Stimulated activated CD8-positive, alpha-beta memory T cell treated with anti-CD3 and anti-CD28 coated beads, Interleukin-12 subunit alpha, Interleukin-12 subunit beta, amount 100 ng/mL, for 1 hour (primary cell): Measurements from ENCODE around the gene OR2T4.

ENCODE experiments used
- DNase-seq: peaks from one replicate; pipeline ENCODE4 v3.0.0-alpha.2; 2020; ENCODE audit warnings: low read depth

The OR2T4 gene, protein sequence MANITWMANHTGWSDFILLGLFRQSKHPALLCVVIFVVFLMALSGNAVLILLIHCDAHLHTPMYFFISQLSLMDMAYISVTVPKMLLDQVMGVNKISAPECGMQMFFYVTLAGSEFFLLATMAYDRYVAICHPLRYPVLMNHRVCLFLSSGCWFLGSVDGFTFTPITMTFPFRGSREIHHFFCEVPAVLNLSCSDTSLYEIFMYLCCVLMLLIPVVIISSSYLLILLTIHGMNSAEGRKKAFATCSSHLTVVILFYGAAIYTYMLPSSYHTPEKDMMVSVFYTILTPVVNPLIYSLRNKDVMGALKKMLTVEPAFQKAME

DNA sequence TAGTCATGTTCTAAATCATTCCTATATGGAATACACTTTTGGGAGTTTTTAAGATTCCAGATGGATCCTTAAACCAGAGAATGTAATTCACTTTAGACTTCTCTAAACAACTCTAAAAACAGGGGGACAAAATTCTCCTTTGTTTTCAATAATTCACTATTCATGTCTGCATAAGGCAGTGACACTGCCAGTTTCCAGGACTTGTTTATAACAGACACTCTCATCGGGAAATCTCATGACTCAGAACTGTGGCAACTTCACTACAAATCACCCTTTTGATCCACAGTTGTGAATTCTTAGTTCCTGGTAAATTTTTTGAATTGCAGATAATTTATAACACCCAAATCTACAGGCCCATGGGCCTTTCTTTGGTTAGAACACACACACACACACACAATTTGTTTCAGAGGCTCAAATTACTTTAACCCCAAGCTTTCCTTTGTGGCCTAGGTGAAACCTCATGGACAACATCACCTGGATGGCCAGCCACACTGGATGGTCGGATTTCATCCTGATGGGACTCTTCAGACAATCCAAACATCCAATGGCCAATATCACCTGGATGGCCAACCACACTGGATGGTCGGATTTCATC, at the start of gene OR2T4:
Gene OR2T4, plus strand, starts transcription at position 545 of the 595 bp plus-strand sequence. Its CDS starts 0 bp downstream, at position 545.
- no peak for DNase-seq

DNA sequence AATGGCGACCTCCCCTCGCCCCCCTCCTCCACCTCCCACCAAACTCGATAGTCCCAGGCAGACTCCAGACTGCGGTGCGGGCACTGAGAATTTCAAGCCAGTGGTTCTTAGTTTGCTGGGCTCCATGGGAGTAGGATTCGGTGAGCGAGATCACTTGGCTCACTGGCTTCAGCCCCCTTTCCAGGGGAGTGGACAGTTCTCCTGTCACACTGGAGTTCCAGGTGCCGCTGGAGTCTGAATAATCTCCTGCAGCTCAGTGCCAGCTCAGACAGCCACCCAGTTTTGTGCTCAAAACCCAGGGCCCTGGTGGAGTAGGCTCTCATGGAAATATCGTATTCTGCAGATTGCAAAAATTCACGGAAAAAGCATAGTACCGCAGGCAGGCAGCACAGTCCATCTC, 44.7 kb upstream of the OR2T4 start:
- no peak for DNase-seq

DNA sequence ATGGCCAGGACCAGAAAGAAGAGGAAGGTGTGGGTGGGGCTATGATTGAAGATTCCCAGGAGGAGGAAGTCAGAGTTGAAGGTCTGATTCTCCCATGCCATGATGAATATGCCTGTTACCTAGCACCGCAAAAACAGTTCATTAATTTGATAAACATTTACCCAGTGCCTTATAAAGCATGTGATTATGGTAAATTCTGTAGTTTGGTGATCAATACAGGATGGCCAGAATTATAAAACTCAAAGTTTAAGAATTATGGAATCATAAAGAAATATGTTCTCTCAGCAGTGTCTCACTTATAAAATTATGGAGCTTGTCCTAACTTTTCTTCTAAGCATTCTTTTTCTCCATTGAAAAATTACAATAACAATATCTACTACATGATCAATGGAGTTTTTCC, 37.0 kb upstream of the OR2T4 start, which contains the start of gene OR2M7:
Gene OR2M7, minus strand, starts transcription at position 101 of the 400 bp plus-strand sequence. Its CDS starts 0 bp downstream, at position 101.
- DNase-seq, result no peak

DNA sequence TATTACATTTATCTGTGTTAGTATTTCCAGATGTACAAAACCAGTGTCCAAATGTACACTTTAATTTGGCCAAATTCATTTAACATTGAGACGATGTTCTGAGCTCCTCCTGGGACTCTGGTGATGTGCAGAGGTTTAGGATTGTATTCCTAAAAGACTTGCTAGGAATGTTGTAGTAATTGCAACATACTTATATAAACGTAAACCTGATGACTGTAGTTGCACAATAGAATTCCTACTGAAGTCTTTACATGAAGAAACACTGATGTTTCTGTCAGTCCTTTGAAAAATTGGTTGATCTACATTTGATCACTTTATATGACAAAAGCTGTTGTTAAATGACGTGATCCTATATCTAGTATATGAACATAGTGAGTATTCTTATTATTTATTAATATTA, 18.0 kb upstream of the OR2T4 start:
- no peak for DNase-seq

DNA sequence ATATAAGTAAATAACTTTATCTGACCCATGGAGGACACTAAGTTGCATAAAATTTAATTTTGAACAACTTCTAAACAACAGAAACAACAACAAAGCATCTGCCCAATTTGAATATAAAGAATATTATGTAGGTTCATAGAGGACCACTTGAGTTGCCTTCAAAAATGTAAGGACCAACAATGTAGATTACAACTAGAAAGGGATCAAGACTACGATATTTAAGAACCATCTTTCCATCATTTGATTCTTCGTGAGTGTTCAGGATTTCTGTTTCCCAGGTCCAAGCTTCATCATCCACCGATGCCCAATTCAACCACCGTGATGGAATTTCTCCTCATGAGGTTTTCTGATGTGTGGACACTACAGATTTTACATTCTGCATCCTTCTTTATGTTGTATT, 13.0 kb upstream of the OR2T4 start, which contains the start of gene OR14C36:
Gene OR14C36, plus strand, starts transcription at position 301 of the 400 bp plus-strand sequence. Its CDS starts 0 bp downstream, at position 301.
- no peak for DNase-seq

DNA sequence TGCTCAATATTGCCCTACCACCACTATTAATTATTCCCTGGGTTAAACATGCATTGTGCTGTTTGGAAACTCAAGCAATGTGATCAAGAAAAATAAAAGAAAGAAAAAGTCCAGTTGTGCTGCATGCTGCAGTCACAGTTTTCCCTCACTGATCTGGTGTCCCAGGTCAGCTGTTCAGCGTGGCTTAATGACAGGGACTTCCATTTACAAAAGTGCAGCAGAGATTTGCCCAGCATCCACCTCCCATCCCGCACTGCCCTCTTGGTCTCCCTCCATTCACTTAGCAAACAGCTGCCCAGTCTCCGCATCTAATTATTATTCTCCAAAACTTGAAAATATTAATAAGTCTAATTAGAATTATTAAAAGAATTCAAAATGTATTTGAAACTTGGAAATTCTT, 2.0 kb upstream of the OR2T4 start:
- DNase-seq, result no peak

DNA sequence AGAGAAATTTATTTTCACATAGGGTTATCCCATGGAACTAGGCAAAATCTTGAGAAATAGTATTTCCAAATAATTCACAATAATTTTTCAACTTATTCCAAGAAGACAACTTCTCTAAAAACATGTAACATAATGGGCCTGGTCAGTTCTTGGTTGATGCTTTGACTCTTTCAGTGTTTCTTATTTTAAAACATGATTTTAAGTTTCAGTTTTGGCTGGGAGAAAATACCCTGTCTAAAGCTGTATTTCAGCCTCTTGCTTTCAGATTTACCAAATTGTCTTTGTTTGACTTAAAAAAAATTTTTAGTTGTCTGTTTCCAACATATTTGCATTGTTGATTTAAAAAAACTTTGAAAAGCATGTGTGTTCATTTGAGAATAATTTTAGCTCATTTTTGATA, 5.1 kb downstream of the OR2T4 start:
- DNase-seq, result no peak

DNA sequence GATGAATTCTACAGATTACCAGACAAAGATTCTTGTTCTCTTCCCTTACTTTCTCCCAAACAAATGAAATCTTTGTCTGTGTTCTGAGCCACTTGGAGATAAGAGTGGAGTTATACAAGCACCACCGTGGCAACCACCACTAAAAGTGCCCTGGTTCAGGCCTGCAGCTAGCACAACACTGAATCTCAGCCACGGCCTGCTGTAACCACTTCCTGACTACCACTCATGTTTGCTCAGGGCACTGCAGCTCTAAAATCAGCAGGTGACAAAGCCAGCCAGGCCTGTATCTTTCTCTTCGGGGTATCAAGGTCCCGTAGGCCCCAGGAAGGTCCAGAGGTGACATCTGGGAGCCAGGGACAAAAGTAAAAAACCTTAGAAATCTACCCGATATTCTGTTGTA, 10.9 kb downstream of the OR2T4 start:
- no peak for DNase-seq

DNA sequence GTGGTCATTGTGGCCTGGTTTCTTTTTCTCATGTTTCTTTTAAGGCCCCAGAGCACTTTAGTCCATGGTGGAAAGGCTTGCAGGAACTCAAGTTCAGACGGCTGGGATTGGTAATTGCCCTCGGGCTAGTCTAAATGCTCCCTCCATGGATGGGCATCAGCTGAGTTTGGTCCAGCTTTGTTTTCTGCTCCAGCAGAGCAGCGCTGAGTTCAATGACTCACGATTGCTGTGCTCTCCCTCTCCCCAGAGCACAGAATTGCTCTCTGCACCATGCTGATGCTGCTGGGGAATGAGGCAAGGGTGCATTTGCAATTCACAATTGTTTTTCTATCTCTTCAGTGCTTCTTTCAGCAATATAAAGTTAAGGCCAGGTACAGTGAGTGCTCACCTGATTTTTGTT, 12.3 kb downstream of the OR2T4 start:
- no peak for DNase-seq

DNA sequence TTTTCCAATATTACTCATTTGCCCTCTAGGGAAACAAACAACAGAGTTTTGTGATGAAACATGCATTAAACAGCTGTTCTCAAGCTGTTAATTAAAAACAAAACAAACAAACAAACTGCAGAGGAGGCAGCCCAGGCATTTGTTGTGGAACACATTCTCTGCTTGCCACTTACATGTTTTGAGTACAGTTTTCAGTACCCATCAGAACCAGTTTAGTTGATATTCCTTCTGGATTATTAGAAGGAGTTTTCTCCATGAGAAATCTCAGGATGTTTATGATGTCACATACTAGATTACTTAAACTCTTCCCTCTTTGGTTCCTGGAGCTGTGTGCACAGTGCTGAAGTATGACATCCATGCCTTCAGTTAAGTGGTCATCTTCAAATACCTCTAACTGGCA, 14.0 kb downstream of the OR2T4 start, which contains the start of gene OR2T6:
Gene OR2T6, plus strand, starts transcription at position 301 of the 400 bp plus-strand sequence. CDS start 11,863 bp downstream, outside the sequence.
- DNase-seq, result no peak

DNA sequence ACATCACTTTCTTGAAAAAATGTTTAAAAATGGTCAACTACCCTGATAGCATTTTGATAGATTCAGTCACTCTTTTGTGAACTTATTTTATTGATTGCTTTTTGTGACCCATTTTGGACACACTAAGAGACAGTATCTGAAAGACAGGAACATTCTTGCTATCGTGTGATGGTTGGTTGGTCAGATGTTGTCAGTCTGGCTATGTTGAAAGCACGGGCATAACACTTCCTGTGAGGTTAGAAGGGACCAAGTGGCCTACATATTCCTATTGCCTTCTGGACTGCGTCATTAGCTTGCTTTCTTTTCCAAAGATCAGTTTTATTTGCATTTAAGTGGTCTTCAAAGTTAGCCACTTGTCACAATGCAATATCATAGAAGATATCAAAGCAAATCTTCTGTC, 15.5 kb downstream of the OR2T4 start:
- no peak for DNase-seq

DNA sequence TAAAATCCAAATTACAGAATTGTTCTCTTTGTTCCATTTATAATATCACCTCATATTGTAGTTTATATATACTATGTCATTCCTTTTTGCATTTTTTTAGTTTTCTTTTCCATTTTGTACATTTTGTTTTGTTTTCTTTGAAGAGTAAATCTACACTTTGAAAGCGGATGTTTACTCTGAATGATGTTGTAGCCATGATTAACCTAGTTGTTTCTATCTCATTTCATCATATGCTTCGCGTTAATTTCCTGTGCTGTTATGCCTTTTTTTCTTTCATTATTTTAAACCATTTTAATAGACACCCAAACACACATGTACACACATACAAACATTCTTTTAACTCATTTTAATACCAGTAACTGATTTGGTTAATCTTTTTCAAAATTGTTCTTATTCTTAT, 19.4 kb downstream of the OR2T4 start:
- DNase-seq, result no peak

DNA sequence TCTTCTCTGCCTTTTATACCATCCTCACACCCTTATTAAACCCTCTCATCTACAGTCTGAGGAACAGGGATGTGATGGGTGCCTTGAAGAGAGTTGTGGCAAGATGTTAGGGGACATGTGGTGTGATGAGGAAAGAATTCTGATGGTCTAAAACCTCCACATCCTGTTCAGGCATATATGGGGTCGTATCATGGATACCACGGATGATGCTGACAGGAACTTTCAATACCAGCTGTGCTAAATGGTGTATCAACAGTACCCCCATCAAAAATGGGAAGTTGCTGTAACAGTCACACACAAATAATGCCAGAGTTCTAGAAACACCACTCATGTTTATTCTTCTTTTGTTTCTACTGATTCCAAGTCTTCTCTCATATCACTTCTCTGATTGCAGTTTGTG, 27.0 kb downstream of the OR2T4 start:
- no peak for DNase-seq

DNA sequence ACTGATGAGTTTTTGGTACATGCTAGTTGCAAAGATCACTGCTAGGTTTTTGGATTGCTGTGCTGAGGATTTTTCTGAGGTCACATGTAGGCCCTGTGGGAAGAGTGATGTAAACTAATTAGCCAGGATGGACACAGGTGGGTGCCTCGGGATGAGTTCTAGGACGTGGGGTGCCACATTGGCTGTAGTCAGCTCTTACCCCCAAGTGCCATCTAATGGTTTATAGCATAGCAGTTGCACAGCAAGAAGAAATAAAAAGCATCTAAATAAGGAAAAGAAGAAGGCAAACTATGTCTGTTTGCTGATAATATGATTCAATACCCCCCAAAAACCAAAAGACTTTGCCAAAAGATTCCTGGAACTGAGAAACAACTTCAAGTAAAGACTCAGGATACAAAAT, 31.6 kb downstream of the OR2T4 start:
- DNase-seq, result no peak

DNA sequence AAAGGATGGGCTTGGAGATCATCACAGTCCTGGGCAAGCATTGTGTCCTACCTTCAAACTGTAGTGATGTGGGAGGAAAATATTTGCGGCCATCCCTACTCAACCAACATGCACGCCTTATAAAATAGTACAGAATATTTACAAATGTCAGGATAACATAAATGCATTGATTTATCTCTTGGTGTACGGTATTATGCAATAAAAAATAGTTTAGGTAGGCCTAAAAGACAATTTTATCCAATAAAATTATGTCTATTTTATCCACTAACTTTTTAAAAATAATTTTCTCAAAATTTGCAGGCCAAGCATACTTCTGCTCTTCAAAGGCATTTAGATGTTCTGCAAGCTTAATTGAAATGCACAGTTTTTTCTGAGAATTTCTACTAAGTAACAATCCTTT, 41.3 kb downstream of the OR2T4 start, which contains the start of gene OR2T1:
Gene OR2T1, plus strand, starts transcription at position 301 of the 400 bp plus-strand sequence. CDS start 3,100 bp downstream, outside the sequence.
- no peak for DNase-seq

DNA sequence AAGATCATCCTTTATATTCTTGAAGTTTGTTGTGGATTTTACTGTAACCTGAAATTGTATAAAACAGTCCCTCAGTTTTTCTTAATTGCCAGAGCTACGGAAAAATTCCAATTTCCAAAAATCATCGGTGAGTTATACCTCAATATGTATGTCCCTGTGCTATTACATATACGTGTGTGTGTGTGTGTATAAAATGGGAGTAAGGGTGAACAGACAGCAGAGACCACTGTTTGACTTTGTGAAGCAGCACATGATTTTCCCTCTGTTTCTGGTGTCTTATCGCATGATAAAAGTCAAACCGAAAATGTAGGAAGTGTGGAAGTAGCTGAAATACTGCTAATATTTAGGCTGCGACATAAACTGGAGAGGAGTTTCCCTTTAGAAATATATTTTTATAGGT, 42.6 kb downstream of the OR2T4 start:
- DNase-seq, result no peak

DNA sequence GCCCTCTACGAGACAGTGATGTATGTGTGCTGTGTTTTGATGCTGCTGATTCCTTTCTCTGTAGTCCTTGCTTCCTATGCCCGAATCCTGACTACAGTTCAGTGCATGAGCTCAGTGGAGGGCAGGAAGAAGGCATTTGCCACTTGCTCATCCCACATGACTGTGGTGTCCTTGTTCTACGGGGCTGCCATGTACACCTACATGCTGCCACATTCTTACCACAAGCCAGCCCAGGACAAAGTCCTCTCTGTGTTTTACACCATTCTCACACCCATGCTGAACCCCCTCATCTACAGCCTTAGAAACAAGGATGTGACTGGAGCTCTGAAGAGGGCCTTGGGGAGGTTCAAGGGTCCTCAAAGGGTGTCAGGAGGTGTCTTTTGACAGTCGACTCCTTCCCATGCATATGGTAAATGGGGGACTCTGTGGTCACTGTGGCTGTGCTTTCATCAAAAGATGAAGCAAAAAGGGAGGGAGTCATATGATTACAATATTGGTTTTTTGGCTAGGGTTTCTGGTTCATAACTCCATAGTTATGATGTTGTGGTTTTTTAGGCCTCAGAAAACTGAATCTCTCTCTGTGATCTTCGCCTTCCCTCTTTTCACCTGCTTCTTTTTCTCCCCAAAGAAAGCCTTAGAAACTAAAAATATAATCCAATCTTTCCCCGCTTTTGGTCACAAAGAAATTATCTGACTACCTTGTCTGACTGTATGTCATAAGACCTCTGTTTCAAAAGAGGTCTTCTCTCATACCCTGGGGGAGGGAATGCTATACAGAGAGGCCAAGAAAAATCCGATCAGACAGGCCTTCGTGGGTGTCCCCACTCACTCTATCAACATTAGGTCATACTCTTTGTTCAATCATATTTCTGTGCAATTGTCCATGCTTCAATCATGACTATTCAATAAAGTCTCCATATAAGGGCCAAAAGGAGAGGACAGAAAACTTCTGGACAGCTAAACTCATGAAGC, 45.5 kb downstream of the OR2T4 start:
- DNase-seq, result no peak
